Measurements from ENCODE around the gene MARCHF7. TPM values are rescaled to one million over a fixed set of nuclear protein-coding genes. Genes with fewer than 3 reads are reported as not detected.

The MARCHF7 gene
- total and polyA plus RNA-seq, 2 of the 13 experiments (the other 11 are each of a cell fraction or from before 2014, with no cell fraction given) = 32.8 to 88.5 TPM

- TF ChIP-seq ZNF570 (CRISPR knock-in tag; IDR thresholded peaks at IDR 0.05; ENCODE audit: borderline replicate concordance) = 0 out of 2 replicates have a peak, but pooled peaks have one; percentile 38
- TF ChIP-seq SKI (IDR thresholded peaks at IDR 0.05; ENCODE audit: partially characterized antibody) = peak; percentile 69
- TF ChIP-seq, protein P1, sequence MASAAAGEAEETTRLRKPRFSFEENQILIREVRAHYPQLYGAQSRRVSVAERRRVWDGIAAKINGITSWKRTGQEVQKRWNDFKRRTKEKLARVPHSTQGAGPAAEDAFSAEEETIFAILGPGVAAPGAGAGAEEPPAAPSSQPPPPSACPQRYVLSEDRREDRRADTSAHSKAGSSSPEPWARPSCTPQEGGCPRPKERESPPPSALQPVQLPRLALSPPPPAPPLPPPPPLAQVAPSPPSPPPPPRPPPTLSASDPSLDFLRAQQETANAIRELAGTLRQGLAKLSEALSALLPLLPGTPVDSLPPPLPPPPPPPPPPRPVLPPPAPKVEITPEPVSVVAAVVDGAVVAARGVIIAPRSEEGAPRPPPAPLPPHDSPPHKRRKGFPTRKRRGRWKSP (CRISPR knock-in tag; IDR thresholded peaks at IDR 0.05) = peak; percentile 94
- TF ChIP-seq FOXP1 (IDR thresholded peaks at IDR 0.05) = no peak
- peak; percentile 42; the same call in 1 of the 2 replicates for TF ChIP-seq FOXP1 (CRISPR knock-in tag; IDR thresholded peaks at IDR 0.05)
- TF ChIP-seq HDAC6 (IDR thresholded peaks at IDR 0.05; ENCODE audit: low read depth, low read length) = no peak
- peak; percentile 95; the same call in 1 of the 2 replicates for TF ChIP-seq ZNF580 (CRISPR knock-in tag; IDR thresholded peaks at IDR 0.05; ENCODE audit: borderline replicate concordance, low read depth)
- TF ChIP-seq ZNF30 (CRISPR knock-in tag; IDR thresholded peaks at IDR 0.05) = no peak
- 0 out of 2 replicates have a peak, but pooled peaks have one; percentile 67 for TF ChIP-seq XBP1 (CRISPR knock-in tag; IDR thresholded peaks at IDR 0.05)
- TF ChIP-seq ZNF672 (CRISPR knock-in tag; IDR thresholded peaks at IDR 0.05) = no peak
- TF ChIP-seq ZFP36 (IDR thresholded peaks at IDR 0.05; ENCODE audit: borderline replicate concordance, low read depth, low read length, partially characterized antibody) = no peak
- peak; percentile 100 for TF ChIP-seq DMAP1 (CRISPR knock-in tag; IDR thresholded peaks at IDR 0.05)
- 0 out of 2 replicates have a peak, but pooled peaks have one; percentile 89 for TF ChIP-seq FIP1L1 (IDR thresholded peaks at IDR 0.05; ENCODE audit: borderline replicate concordance, insufficient read depth, low read depth, low read length)
- TF ChIP-seq RARG (CRISPR knock-in tag; IDR thresholded peaks at IDR 0.05; ENCODE audit: low read depth) = peak; percentile 92; the same call in 1 of the 2 replicates
- peak; percentile 99 for TF ChIP-seq PATZ1 (CRISPR knock-in tag; IDR thresholded peaks at IDR 0.05)
- no peak; the same call in 1 of the 2 replicates for TF ChIP-seq TP53 (CRISPR knock-in tag; conservative IDR thresholded peaks at IDR 0.05)
- TF ChIP-seq HBP1 (CRISPR knock-in tag; IDR thresholded peaks at IDR 0.05; ENCODE audit: low read depth) = peak; percentile 71; the same call in 1 of the 2 replicates
- TF ChIP-seq ZBTB4 (CRISPR knock-in tag; IDR thresholded peaks at IDR 0.05; ENCODE audit: borderline replicate concordance) = peak; percentile 98
- peak; percentile 97 for TF ChIP-seq KLF6 (CRISPR knock-in tag; IDR thresholded peaks at IDR 0.05)
- TF ChIP-seq ZBTB42 (CRISPR knock-in tag; IDR thresholded peaks at IDR 0.05) = no peak
- TF ChIP-seq PHB2 (IDR thresholded peaks at IDR 0.05; ENCODE audit: partially characterized antibody) = no peak
- TF ChIP-seq JDP2 (CRISPR knock-in tag; IDR thresholded peaks at IDR 0.05; ENCODE audit: borderline replicate concordance) = no peak; the same call in 1 of the 2 replicates
Observed at GRCh38 chr2:159712143-159712928, at the start of gene MARCHF7 (continued).
